HCEC 1CT (cell line): ENCODE data around the gene LNPEP.

Source experiments
- DNase-seq: peaks from one replicate; pipeline ENCODE4 v3.0.0-alpha.2; 2017

LNPEP gene

DNA sequence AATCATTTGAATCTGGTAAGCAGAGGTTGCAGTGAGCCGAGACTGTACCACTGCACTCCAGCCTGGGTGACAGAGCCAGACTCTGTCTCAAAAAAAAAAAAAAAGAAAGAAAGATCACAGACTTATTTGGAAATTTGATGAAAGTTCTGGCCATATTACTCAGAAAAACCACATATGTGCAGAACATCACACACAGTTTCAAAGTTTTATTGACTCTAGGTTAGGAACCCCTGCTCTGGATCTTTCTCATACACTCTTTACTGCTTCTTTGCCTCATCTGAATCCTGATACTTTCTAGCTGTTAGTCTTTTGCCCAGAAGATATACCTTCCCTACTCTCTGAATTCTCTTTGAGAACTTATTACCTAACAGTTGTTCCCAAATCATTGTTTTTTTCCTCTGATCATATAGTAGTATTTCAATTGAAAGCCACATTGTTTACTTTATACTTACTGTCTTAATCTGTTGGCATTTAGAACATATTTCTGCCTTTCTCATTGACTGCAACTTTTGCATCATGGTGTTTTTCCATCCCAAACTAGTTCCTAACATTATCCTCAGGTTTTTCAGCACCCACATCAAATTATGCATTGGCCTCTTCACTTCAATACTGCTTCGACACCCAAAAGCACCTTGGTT, 68.7 kb downstream of the LNPEP start:
- DNase-seq = peak; percentile 55

DNA sequence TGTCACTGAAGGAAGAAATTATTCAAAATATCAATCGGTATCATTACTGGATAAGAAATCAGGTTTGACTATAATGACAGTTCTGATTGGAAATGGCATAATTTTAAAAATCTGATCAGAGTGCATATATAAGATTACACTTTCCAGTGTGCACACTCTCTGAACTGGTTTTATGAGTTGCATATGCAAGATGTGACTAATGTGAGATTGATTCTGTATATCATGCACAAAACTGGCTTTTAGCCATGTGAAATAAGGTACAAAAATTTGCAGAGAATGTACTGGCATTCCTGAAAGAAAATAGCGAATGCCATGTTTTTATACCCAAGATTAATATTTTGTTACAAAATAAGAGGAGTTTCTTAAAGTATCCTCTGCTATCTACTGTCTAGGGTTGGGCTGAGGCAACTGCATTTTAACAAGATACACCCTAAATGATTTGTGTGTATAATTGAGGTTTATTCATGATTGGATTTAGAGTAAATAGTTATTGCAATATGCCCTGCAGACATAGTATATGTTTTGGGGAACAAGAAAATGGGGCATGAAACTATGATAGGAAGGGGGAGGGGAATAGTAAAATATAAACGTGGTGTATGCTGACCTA, 70.7 kb downstream of the LNPEP start:
- DNase-seq = peak; percentile 13

DNA sequence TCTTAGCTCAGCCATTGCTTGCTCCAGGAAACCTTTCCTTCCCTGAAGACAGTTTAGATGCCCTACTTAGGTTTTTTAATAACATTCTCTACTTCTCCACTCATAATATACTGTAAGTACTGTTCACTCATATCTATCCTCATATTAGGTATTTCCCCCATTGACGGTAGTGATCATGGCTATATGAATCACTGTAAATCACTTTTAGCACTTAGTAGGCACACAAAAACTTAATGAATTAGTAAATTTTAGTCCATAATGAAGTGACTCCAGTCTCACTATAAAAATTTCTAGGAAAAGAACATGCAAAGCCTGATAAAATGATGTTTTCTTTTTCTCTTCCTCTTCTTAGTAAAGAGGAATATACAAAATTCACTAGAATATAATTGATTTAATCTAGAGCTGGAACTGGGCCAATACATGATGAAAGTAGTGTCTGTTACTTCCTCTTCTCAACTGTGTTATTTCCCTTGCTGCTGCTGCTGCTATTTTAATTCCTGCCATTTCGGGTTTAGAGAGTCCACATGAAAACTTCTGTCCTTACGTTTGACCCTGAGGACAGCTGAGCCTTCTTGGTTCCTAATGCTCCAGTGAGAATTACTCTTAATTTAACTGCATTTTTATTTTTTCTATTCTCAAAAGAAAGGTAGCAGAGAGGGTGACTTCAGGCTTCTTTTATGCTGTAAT, 73.5 kb downstream of the LNPEP start:
- DNase-seq = no peak

- no peak for DNase-seq
Observed at GRCh38 chr5:97009921-97010320, 74.0 kb downstream of the LNPEP start.

GRCh38 chr5:97010606-97011005, 74.7 kb downstream of the LNPEP start:
- DNase-seq = no peak

DNA sequence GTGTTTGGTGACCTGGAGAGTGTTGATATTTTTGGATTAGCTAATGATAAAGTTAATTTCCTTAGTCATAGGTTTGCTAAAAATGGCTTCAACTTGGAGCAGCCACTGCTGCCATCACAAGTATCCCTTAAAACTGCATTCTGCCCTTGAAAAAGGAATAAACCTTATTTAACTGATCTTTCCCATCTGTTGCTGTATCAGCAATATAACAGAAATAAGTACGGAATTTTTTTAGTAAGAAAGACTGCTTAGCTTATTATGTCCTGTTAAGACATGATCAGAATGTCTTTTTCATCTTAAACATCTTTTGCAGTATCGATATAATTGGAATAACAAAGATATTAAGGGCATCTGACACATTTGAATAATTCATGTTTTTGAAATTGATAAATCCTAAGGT, 75.7 kb downstream of the LNPEP start:
- no peak for DNase-seq

GRCh38 chr5:97019435-97020117, 83.7 kb downstream of the LNPEP start:
- DNase-seq = peak; percentile 1

- DNase-seq = no peak
Observed at GRCh38 chr5:97021416-97021815, 85.5 kb downstream of the LNPEP start.

- no peak for DNase-seq
Observed at GRCh38 chr5:97022898-97023297, 87.0 kb downstream of the LNPEP start.

DNA sequence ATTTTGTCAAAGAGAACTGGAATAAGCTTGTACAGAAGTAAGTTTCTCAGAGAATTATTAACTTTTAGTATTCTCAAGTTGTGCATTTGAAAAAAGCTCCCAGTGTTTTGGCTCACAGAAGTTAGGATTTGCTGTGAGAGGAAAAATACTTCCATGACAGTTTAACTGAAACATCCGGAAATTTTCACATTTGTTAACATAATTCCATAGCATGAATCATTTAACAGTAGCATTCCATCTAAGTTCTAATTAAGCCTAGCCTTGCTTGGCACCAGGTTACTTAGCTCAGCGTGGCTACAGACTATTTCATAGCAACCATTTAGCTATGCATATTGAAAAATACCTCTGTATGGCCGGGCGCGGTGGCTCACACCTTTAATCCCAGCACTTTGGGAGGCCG, 90.8 kb downstream of the LNPEP start:
- no peak for DNase-seq

DNA sequence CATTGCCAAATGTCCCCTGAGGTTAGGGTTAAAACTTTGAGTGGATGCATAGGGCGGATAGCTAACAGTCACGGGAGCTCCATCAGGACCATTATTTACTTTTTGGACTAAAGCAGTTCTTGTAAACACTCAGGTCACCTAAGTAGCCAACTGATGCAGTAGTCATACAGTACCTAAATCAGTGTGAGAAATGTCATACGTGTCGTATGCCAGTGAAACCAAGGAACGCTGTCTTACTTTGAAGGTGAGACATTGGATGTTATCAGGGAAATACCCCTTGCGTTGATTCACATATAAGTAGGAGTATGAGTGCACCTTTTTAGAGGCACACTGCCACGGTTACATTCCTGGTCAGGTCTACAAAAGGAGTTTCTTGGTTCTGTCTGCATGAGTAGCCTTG, 101.9 kb downstream of the LNPEP start:
- no peak for DNase-seq

GRCh38 chr5:97041239-97041638, 105.4 kb downstream of the LNPEP start:
- DNase-seq = no peak

DNA sequence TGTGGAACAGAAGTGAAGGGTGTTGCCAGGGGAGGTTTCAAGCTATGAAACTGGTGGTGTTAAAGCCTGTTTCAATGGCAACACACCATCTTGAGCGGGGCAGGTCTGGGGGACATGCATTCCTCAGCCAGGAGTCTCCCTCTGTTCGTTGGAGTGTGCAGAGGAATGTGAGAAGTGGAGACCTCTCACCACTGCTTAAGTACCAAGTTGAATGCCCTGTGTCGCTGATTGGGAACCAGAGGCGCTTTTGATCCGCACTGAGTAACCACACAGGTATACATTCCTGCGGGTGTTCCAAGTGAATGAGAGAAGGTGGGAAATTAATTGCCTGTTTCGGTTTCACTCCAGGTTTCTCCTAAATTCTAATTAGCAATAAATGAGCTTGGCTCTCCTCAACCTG, 107.1 kb downstream of the LNPEP start:
- DNase-seq = no peak

- no peak for DNase-seq
Observed at GRCh38 chr5:97043511-97043910, 107.6 kb downstream of the LNPEP start.

GRCh38 chr5:97044052-97044451, 108.2 kb downstream of the LNPEP start:
- peak; percentile 20 for DNase-seq

GRCh38 chr5:97046270-97046982, 110.5 kb downstream of the LNPEP start:
- peak; percentile 41 for DNase-seq

- no peak for DNase-seq
Observed at GRCh38 chr5:97047076-97047475, 111.2 kb downstream of the LNPEP start.

- DNase-seq = no peak
Observed at GRCh38 chr5:97049175-97049574, 113.3 kb downstream of the LNPEP start.

DNA sequence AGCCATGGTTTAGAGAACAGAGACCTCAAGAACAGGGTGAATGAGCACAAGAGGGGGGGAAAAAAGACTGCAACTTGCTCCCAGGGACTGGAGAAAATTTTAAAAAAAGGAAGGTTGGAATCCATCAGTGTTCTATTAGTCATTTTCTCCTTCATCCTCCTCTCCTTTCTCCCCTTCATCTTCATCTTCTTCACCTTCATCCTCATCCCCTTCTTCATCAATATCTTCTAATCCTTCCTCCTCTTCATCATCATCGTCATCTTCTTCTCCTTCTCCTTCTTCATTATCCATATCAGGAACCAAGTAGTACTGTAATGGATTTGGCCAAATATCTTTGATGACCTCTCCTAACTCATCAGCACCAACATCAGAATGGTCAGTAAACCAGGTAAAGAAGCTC, 120.4 kb downstream of the LNPEP start:
- DNase-seq = no peak

DNA sequence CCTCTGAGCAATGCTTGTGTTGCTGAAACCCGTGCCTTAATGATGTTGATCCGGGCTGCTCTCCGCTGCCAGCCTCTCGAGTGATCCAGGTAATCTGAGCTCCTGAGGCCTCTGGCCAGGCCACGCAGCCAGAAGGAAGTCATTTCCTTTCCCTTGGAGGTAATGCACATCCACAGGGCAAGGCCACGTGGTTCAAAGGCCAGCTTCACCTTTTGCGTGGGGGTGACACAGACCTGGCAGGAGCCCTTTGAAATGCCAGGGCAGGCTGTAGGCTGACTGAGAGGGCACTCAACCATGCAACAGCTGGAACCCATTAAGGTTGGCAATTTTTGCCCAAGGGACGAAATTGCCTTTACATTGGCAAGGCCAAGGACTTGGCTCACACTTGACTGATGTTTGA, 126.2 kb downstream of the LNPEP start:
- no peak for DNase-seq

- no peak for DNase-seq
Observed at GRCh38 chr5:97063251-97063650, 127.4 kb downstream of the LNPEP start.

DNA sequence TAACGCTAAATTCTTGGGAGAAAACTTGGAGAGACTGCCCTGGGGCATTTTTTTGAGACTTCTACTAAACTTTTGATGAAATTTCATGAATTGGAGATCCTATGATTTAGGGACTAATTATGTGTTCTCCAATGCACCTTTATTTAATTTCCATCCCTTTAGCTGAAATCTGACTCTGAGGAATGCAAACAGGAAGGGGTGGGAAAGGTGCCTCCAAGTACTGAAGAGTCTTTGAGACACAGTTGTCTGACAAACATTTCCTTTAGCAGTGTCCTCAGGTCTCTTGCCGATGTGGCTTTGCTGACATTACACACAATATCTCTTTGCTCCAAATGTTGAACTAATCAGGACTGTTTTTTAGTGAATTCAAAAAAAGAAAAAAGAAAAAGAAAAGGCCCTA, 129.6 kb downstream of the LNPEP start:
- no peak for DNase-seq

DNA sequence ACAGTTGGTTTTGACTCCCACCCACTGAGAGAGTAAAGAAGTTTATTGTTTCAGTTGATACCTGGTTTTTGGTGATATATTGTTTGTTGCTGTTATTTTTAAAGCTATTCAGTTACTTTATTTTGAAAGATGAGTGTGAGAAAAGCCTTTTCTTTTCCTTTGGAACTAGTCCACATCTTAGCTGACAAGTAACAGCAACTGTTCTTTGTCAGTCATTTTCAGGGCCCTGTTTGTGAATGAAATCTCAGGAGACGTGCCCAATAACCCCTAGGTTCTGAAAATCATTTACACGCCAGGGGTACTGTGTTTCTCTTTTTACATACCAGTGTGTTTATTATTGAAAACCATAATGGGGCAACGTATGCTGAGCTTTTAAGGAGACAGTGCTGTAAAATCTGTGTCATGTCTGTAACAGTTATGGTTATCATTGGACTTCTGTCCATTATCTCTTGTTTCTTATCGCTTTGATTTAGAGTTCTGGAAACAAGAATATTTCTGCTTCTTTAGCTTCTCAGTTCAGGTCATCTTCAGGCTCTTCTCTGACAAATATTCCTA, 131.5 kb downstream of the LNPEP start:
- no peak for DNase-seq
